Hepatocyte (in vitro differentiated cells): ENCODE data around the gene AXIN2.

ENCODE experiments used
- CTCF ChIP-seq: fragments of 200-600 bp; sonication (generic); IDR thresholded peaks from 2 replicates; pipeline ENCODE4 v1.5.1; 2016; ENCODE audit warnings: antibody characterized with exemption, mild to moderate bottlenecking; ENCODE audit not compliant: poor library complexity
- EZH2 ChIP-seq: fragments of 200-600 bp; sonication (generic); IDR thresholded peaks from 2 replicates; pipeline ENCODE4 v1.6.1; 2016; ENCODE audit warnings: antibody characterized with exemption, mild to moderate bottlenecking, borderline replicate concordance

GRCh38 chr17:65550758-65551157, 10.7 kb downstream of the AXIN2 start:
- TF ChIP-seq CTCF (no peak), EZH2 (no peak)
